HG02840 (cell line): ENCODE data around the gene HCRTR1.

Experiments
- ATAC-seq: cut with Tn5 transposase; IDR thresholded peaks from one replicate; pipeline ENCODE4 v1.9.1; 2021; ENCODE audit warnings: mild to moderate bottlenecking, moderate library complexity, moderate number of reproducible peaks; ENCODE audit not compliant: unreplicated experiment, low FRiP score

HCRTR1 gene

GRCh38 chr1:31624731-31625514, 7.4 kb downstream of the HCRTR1 start:
- ATAC-seq = no peak

- ATAC-seq = no peak
These were observed 8.2 kb downstream of the HCRTR1 start for GRCh38 chr1:31625561-31626222.

- no peak for ATAC-seq
These were observed 9.0 kb downstream of the HCRTR1 start for GRCh38 chr1:31626223-31627207.

GRCh38 chr1:31627301-31627929, 9.9 kb downstream of the HCRTR1 start:
- ATAC-seq = no peak

GRCh38 chr1:31627930-31628559, 10.6 kb downstream of the HCRTR1 start:
- no peak for ATAC-seq

GRCh38 chr1:31628931-31629556, 11.6 kb downstream of the HCRTR1 start:
- no peak for ATAC-seq

- no peak for ATAC-seq
These were observed 15.2 kb downstream of the HCRTR1 start for GRCh38 chr1:31632649-31633048.

GRCh38 chr1:31633117-31633516, 15.6 kb downstream of the HCRTR1 start:
- ATAC-seq = no peak

- ATAC-seq = no peak
These were observed 20.6 kb downstream of the HCRTR1 start for GRCh38 chr1:31637915-31638673.

- ATAC-seq = no peak
These were observed 22.1 kb downstream of the HCRTR1 start for GRCh38 chr1:31639543-31639942.

- no peak for ATAC-seq
These were observed 22.7 kb downstream of the HCRTR1 start for GRCh38 chr1:31640179-31640578.

- ATAC-seq = no peak
These were observed 23.5 kb downstream of the HCRTR1 start for GRCh38 chr1:31640964-31641363.

- ATAC-seq = no peak
These were observed 24.9 kb downstream of the HCRTR1 start for GRCh38 chr1:31642366-31642765.

- no peak for ATAC-seq
These were observed 25.4 kb downstream of the HCRTR1 start for GRCh38 chr1:31642897-31643296.

- no peak for ATAC-seq
These were observed 26.6 kb downstream of the HCRTR1 start for GRCh38 chr1:31643976-31644559.

- ATAC-seq = peak; percentile 91
These were observed 27.2 kb downstream of the HCRTR1 start, which contains the start of gene PEF1 for GRCh38 chr1:31644560-31645273. PEF1 (minus strand) TSS chr1:31644876; CDS start chr1:31644864, 12 bp downstream.

GRCh38 chr1:31645274-31645568, 27.7 kb downstream of the HCRTR1 start:
- no peak for ATAC-seq
